GM23338 (cell line): ENCODE measurements around the gene PKM. TPM values are rescaled to one million over a fixed set of nuclear protein-coding genes. Genes with fewer than 3 reads are reported as not detected.

Experiments used
- ATAC-seq: fragments of 200-7000 bp; cut with Tn5 transposase; 3 replicates; pipeline ENCODE4 v1.9.1; 2020
- DNase-seq: peaks from one replicate; pipeline ENCODE4 v3.0.0-alpha.2; 2015; ENCODE audit warnings: low spot score
- H2AFZ ChIP-seq: fragments of 200-600 bp; sonication (generic); 2 replicates; pipeline ENCODE4 v1.8.0; 2016; ENCODE audit warnings: antibody characterized with exemption, mild to moderate bottlenecking, moderate library complexity
- H3F3A ChIP-seq: fragments of 200-600 bp; sonication (generic); replicated peaks from 2 replicates; pipeline ENCODE4 v1.8.0; 2017; ENCODE audit warnings: antibody characterized with exemption, mixed run types, low read depth
- H3K27ac ChIP-seq: fragments of 200-600 bp; sonication (generic); 2 replicates; pipeline ENCODE4 v1.6.1; 2016; ENCODE audit warnings: low read depth
- H3K27me3 ChIP-seq: fragments of 200-600 bp; sonication (generic); 2 replicates; pipeline ENCODE4 v1.8.0; 2016; ENCODE audit warnings: mild to moderate bottlenecking, mixed run types, moderate library complexity; ENCODE audit not compliant: insufficient read depth
- H3K36me3 ChIP-seq: fragments of 200-600 bp; sonication (generic); 2 replicates; pipeline ENCODE4 v1.8.0; 2016; ENCODE audit warnings: mild to moderate bottlenecking; ENCODE audit not compliant: insufficient read depth
- H3K4me1 ChIP-seq: fragments of 200-600 bp; sonication (generic); 2 replicates; pipeline ENCODE4 v1.8.0; 2016; ENCODE audit warnings: mild to moderate bottlenecking, moderate library complexity; ENCODE audit not compliant: insufficient read depth
- H3K4me2 ChIP-seq: fragments of 200-600 bp; sonication (generic); 2 replicates; pipeline ENCODE4 v1.7.1; 2017; ENCODE audit warnings: mixed run types
- H3K4me3 ChIP-seq: fragments of 200-600 bp; sonication (generic); 2 replicates; pipeline ENCODE4 v1.6.1; 2016; ENCODE audit warnings: mixed run types
- H3K79me2 ChIP-seq: fragments of 200-600 bp; sonication (generic); replicated peaks from 2 replicates; pipeline ENCODE4 v1.8.0; 2017; ENCODE audit warnings: mild to moderate bottlenecking; ENCODE audit not compliant: insufficient read depth
- H3K9me2 ChIP-seq: fragments of 200-600 bp; sonication (generic); 2 replicates; pipeline ENCODE4 v1.8.0; 2017; ENCODE audit not compliant: insufficient read depth
- H4K20me1 ChIP-seq: fragments of 200-600 bp; sonication (generic); replicated peaks from 2 replicates; pipeline ENCODE4 v1.8.0; 2017; ENCODE audit warnings: mild to moderate bottlenecking; ENCODE audit not compliant: insufficient read depth
- H3K27ac Mint-ChIP-seq: 2 replicates; pipeline ENCODE4 v1.8.0; 2020; ENCODE audit warnings: inconsistent platforms, mild to moderate bottlenecking, moderate library complexity, mixed read lengths
- H3K27me3 Mint-ChIP-seq: 3 replicates; pipeline ENCODE4 v1.8.0; 2022; ENCODE audit warnings: low read depth, mild to moderate bottlenecking, moderate library complexity, mixed read lengths, inconsistent platforms; ENCODE audit not compliant: insufficient read depth, poor library complexity
- H3K36me3 Mint-ChIP-seq: 3 replicates; pipeline ENCODE4 v1.8.0; 2021; ENCODE audit warnings: low read depth, mild to moderate bottlenecking, inconsistent platforms, moderate library complexity, mixed read lengths
- H3K4me1 Mint-ChIP-seq: 3 replicates; pipeline ENCODE4 v1.8.0; 2020; ENCODE audit warnings: mild to moderate bottlenecking, inconsistent platforms, mixed read lengths
- H3K4me3 Mint-ChIP-seq: 3 replicates; pipeline ENCODE4 v1.8.0; 2021; ENCODE audit warnings: moderate library complexity, mild to moderate bottlenecking, inconsistent platforms, mixed read lengths
- H3K9me3 Mint-ChIP-seq: 3 replicates; pipeline ENCODE4 v1.8.0; 2020; ENCODE audit warnings: moderate library complexity, mild to moderate bottlenecking, inconsistent platforms, mixed read lengths
- CREB1 ChIP-seq: fragments of 250-450 bp; sonication (Bioruptor Pico); IDR thresholded peaks from 2 replicates; pipeline ENCODE4 v1.5.0; 2020; ENCODE audit warnings: low read depth, mild to moderate bottlenecking, moderate library complexity
- CTCF ChIP-seq, 2 experiments: fragments of 200-600 bp in 1 of 2; sonication (generic) in 1 of 2; conservative IDR thresholded peaks; 2 replicates each; pipeline versions ENCODE4 v1.5.1 to v1.6.1; 2016 to 2017; ENCODE audit warnings: antibody characterized with exemption in 2 of 2, low read depth in 2 of 2, mild to moderate bottlenecking in 2 of 2, moderate library complexity in 1 of 2
- EZH2 ChIP-seq: fragments of 200-600 bp; sonication (generic); IDR thresholded peaks from one replicate; pipeline ENCODE4 v1.8.0; 2017; ENCODE audit warnings: antibody characterized with exemption, mild to moderate bottlenecking, low read depth; ENCODE audit not compliant: unreplicated experiment
- EZH2phosphoT487 ChIP-seq: fragments of 200-600 bp; sonication (generic); IDR thresholded peaks from one replicate; pipeline ENCODE4 v1.8.1; 2018; ENCODE audit warnings: antibody characterized with exemption; ENCODE audit not compliant: unreplicated experiment
- JUNB ChIP-seq: IDR thresholded peaks from one replicate; pipeline ENCODE4 v1.6.1; 2016; ENCODE audit warnings: antibody characterized with exemption; ENCODE audit not compliant: unreplicated experiment
- NANOG ChIP-seq: IDR thresholded peaks from 2 replicates; pipeline ENCODE4 v1.6.1; 2016; ENCODE audit warnings: antibody characterized with exemption, borderline replicate concordance
- POLR2AphosphoS5 ChIP-seq: IDR thresholded peaks from 2 replicates; pipeline ENCODE4 v1.6.1; 2016; ENCODE audit warnings: antibody characterized with exemption, low read depth
- REST ChIP-seq: IDR thresholded peaks from one replicate; pipeline ENCODE4 v1.6.1; 2018; ENCODE audit warnings: antibody characterized with exemption; ENCODE audit not compliant: unreplicated experiment
- STAT1 ChIP-seq: IDR thresholded peaks from one replicate; pipeline ENCODE4 v1.6.1; 2016; ENCODE audit warnings: antibody characterized with exemption; ENCODE audit not compliant: unreplicated experiment
- ZNF114 ChIP-seq: fragments of 250-450 bp; sonication (Bioruptor Pico); IDR thresholded peaks from 2 replicates; pipeline ENCODE4 v1.5.0; 2020; ENCODE audit warnings: mild to moderate bottlenecking, moderate library complexity
- ZNF331 ChIP-seq: fragments of 250-450 bp; sonication (Bioruptor Pico); IDR thresholded peaks from 2 replicates; pipeline ENCODE4 v1.5.0; 2020; ENCODE audit warnings: low read depth, mild to moderate bottlenecking, moderate library complexity
- polyA plus RNA-seq: library from polyadenylated mRNA; unstranded; fragments of >200 nt; fragmentation: Nextera tagmentation; extraction: Ambion mirVana; gene quantifications from 2 replicates; pipeline ENCODE4 v1.2.1, GENCODE V29; 2016
- total RNA-seq: library from RNA; depleted of rRNA; stranded (reverse); fragments of >200 nt; shearing (Covaris generic); gene quantifications from 2 replicates; pipeline ENCODE4 v1.2.3, GENCODE V29; 2014
- TF ChIP-seq, protein P1 (sequence below): fragments of 250-450 bp; sonication (Bioruptor Pico); IDR thresholded peaks from 2 replicates; pipeline ENCODE4 v1.5.0; 2020; ENCODE audit warnings: mild to moderate bottlenecking, moderate library complexity
- TF ChIP-seq, protein P2 (sequence below): IDR thresholded peaks from 2 replicates; pipeline ENCODE4 v1.6.1; 2016; ENCODE audit warnings: antibody characterized with exemption

Gene PKM
- total and polyA plus RNA-seq, 2 experiments from 2014 or later: 432 to 1,137 TPM

GRCh38 chr15:72202302-72202701 is 28.7 kb downstream of the PKM start:
- TF ChIP-seq ZNF331 (no peak), JUNB (no peak), EZH2phosphoT487 (no peak), STAT1 (no peak), REST (no peak), CREB1 (CRISPR knock-in tag) (no peak), ZNF114 (CRISPR knock-in tag) (no peak), NANOG (no peak), CTCF (conservative IDR thresholded peaks at IDR 0.05; ENCODE audit: low read depth in 2 of 2) (no peak), EZH2 (no peak), POLR2AphosphoS5 (no peak)
- TF ChIP-seq, protein P1, sequence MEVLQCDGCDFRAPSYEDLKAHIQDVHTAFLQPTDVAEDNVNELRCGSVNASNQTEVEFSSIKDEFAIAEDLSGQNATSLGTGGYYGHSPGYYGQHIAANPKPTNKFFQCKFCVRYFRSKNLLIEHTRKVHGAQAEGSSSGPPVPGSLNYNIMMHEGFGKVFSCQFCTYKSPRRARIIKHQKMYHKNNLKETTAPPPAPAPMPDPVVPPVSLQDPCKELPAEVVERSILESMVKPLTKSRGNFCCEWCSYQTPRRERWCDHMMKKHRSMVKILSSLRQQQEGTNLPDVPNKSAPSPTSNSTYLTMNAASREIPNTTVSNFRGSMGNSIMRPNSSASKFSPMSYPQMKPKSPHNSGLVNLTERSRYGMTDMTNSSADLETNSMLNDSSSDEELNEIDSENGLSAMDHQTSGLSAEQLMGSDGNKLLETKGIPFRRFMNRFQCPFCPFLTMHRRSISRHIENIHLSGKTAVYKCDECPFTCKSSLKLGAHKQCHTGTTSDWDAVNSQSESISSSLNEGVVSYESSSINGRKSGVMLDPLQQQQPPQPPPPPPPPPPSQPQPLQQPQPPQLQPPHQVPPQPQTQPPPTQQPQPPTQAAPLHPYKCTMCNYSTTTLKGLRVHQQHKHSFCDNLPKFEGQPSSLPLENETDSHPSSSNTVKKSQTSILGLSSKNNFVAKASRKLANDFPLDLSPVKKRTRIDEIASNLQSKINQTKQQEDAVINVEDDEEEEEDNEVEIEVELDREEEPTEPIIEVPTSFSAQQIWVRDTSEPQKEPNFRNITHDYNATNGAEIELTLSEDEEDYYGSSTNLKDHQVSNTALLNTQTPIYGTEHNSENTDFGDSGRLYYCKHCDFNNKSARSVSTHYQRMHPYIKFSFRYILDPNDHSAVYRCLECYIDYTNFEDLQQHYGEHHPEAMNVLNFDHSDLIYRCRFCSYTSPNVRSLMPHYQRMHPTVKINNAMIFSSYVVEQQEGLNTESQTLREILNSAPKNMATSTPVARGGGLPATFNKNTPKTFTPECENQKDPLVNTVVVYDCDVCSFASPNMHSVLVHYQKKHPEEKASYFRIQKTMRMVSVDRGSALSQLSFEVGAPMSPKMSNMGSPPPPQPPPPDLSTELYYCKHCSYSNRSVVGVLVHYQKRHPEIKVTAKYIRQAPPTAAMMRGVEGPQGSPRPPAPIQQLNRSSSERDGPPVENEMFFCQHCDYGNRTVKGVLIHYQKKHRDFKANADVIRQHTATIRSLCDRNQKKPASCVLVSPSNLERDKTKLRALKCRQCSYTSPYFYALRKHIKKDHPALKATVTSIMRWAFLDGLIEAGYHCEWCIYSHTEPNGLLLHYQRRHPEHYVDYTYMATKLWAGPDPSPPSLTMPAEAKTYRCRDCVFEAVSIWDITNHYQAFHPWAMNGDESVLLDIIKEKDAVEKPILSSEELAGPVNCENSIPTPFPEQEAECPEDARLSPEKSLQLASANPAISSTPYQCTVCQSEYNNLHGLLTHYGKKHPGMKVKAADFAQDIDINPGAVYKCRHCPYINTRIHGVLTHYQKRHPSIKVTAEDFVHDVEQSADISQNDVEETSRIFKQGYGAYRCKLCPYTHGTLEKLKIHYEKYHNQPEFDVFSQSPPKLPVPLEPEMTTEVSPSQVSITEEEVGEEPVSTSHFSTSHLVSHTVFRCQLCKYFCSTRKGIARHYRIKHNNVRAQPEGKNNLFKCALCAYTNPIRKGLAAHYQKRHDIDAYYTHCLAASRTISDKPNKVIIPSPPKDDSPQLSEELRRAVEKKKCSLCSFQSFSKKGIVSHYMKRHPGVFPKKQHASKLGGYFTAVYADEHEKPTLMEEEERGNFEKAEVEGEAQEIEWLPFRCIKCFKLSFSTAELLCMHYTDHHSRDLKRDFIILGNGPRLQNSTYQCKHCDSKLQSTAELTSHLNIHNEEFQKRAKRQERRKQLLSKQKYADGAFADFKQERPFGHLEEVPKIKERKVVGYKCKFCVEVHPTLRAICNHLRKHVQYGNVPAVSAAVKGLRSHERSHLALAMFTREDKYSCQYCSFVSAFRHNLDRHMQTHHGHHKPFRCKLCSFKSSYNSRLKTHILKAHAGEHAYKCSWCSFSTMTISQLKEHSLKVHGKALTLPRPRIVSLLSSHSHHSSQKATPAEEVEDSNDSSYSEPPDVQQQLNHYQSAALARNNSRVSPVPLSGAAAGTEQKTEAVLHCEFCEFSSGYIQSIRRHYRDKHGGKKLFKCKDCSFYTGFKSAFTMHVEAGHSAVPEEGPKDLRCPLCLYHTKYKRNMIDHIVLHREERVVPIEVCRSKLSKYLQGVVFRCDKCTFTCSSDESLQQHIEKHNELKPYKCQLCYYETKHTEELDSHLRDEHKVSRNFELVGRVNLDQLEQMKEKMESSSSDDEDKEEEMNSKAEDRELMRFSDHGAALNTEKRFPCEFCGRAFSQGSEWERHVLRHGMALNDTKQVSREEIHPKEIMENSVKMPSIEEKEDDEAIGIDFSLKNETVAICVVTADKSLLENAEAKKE (CRISPR knock-in tag): no peak
- TF ChIP-seq, protein P2, sequence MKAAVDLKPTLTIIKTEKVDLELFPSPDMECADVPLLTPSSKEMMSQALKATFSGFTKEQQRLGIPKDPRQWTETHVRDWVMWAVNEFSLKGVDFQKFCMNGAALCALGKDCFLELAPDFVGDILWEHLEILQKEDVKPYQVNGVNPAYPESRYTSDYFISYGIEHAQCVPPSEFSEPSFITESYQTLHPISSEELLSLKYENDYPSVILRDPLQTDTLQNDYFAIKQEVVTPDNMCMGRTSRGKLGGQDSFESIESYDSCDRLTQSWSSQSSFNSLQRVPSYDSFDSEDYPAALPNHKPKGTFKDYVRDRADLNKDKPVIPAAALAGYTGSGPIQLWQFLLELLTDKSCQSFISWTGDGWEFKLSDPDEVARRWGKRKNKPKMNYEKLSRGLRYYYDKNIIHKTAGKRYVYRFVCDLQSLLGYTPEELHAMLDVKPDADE: no peak
- Histone ChIP-seq H3K4me1 (0 out of 2 replicates have a peak, but pooled peaks cover 9% of the 10 kb centered on the region), H3K27me3 (peaks cover under 1% of the 10 kb centered on the region; the same call in 1 of the 2 replicates), H3K79me2 (0 out of 2 replicates have a peak, but pooled peaks cover 2% of the 10 kb centered on the region), H3K27ac (no peak overlapping the region), H3K4me2 (no peak overlapping the region), H3K9me2 (no peaks in the 10 kb centered on the region), H3K4me3 (no peak overlapping the region), H3F3A (peaks cover 82% of the 10 kb centered on the region), H4K20me1 (peaks cover 56% of the 10 kb centered on the region), H3K36me3 (peaks cover 72% of the 10 kb centered on the region), H2AFZ (no peak overlapping the region)
- Mint-ChIP-seq H3K27ac (no peak overlapping the region), H3K4me1 (peaks cover 8% of the 10 kb centered on the region), H3K27me3 (peaks cover 24% of the 10 kb centered on the region), H3K4me3 (no peak overlapping the region), H3K36me3 (peaks cover 92% of the 10 kb centered on the region), H3K9me3 (peaks cover 3% of the 10 kb centered on the region; the same call in 1 of the 3 replicates)
- DNase-seq (no peak), ATAC-seq (no peak)
